Fibroblast of lung (primary cell): ENCODE results near the gene DUT. TPM values are rescaled to one million over a fixed set of nuclear protein-coding genes. Genes with fewer than 3 reads are reported as not detected.

Experiments used
- DNase-seq, 2 donors: peaks; one replicate each; pipeline versions ENCODE4 v3.0.0 to v3.0.0-alpha.2; 2010; ENCODE audit warnings: low read depth in 2 of 2
- H2AFZ ChIP-seq: 2 replicates; pipeline ENCODE4 v1.5.1; 2012; ENCODE audit warnings: low read length, control low read depth, inconsistent platforms
- H3K27ac ChIP-seq: 2 replicates; pipeline ENCODE4 v1.5.1; 2011; ENCODE audit warnings: low read length, control low read depth; ENCODE audit not compliant: insufficient read depth
- H3K27me3 ChIP-seq: 2 replicates; pipeline ENCODE4 v1.5.1; 2011; ENCODE audit warnings: mild to moderate bottlenecking, low read length; ENCODE audit not compliant: control insufficient read depth, insufficient read depth
- H3K36me3 ChIP-seq: 2 replicates; pipeline ENCODE4 v1.5.1; 2011; ENCODE audit warnings: low read length; ENCODE audit not compliant: control insufficient read depth, insufficient read depth
- H3K4me1 ChIP-seq: 2 replicates; pipeline ENCODE4 v1.5.1; 2011; ENCODE audit warnings: low read length; ENCODE audit not compliant: control insufficient read depth, insufficient read depth; ENCODE audit errors: extremely low read depth
- H3K4me2 ChIP-seq: 2 replicates; pipeline ENCODE4 v1.5.1; 2011; ENCODE audit warnings: low read length, control low read depth; ENCODE audit not compliant: insufficient read depth; ENCODE audit errors: extremely low read depth
- H3K4me3 ChIP-seq, 4 experiments: fragments of 200-600 bp in 1 of 4; sonication (generic) in 1 of 4; replicated peaks in 1 of 4; 2 replicates each; pipeline ENCODE4 v1.5.1; 2011 to 2016; ENCODE audit warnings: low read length in 4 of 4, low read depth in 3 of 4, mild to moderate bottlenecking in 3 of 4, control low read depth in 2 of 4, inconsistent platforms in 1 of 4, mixed read lengths in 1 of 4; ENCODE audit not compliant: insufficient read depth in 1 of 4; ENCODE audit errors: control extremely low read depth in 1 of 4
- H3K79me2 ChIP-seq: 2 replicates; pipeline ENCODE4 v1.5.1; 2012; ENCODE audit warnings: mild to moderate bottlenecking, low read length, inconsistent platforms; ENCODE audit not compliant: control insufficient read depth, insufficient read depth
- H3K9ac ChIP-seq: 2 replicates; pipeline ENCODE4 v1.5.1; 2011; ENCODE audit warnings: mild to moderate bottlenecking, low read length, control low read depth; ENCODE audit not compliant: insufficient read depth
- H3K9me3 ChIP-seq: 2 replicates; pipeline ENCODE4 v1.5.1; 2012; ENCODE audit warnings: low read depth, low read length; ENCODE audit not compliant: control insufficient read depth, insufficient read depth
- H4K20me1 ChIP-seq: 2 replicates; pipeline ENCODE4 v1.5.1; 2011; ENCODE audit warnings: low read length; ENCODE audit not compliant: control insufficient read depth, insufficient read depth; ENCODE audit errors: extremely low read depth
- CTCF ChIP-seq, 2 donors: IDR thresholded peaks in 1 of 2; conservative IDR thresholded peaks in 1 of 2; 1 replicate in 1 of 2; 2 replicates in 1 of 2; pipeline ENCODE4 v1.5.1; 2011 to 2012; ENCODE audit warnings: low read length in 2 of 2, control low read depth in 1 of 2, inconsistent platforms in 1 of 2, low read depth in 1 of 2, mild to moderate bottlenecking in 1 of 2
- EZH2 ChIP-seq: IDR thresholded peaks from 2 replicates; pipeline ENCODE4 v1.5.1; 2012; ENCODE audit warnings: low read length, control low read depth, mild to moderate bottlenecking; ENCODE audit errors: missing control alignments
- polyA plus RNA-seq, 2 donors: library from polyadenylated mRNA; depleted of rRNA in 1 of 2; stranded (reverse) in 1 of 2; unstranded in 1 of 2; fragments of >200 nt; gene quantifications; 2 replicates each; pipeline ENCODE4 v1.2.1, GENCODE V29; 2011 to 2012; ENCODE audit warnings: missing spikeins in 1 of 2
- total RNA-seq: library from RNA; depleted of rRNA; stranded (reverse); fragments of >200 nt; gene quantifications from 2 replicates; pipeline ENCODE4 v1.2.1, GENCODE V29; 2014

Gene DUT
- total and polyA plus RNA-seq, 2 donors (not counting 1 experiment from before 2014, with no cell fraction given): 47.6 to 52.9 TPM

GRCh38 chr15:48333540-48333939, 2.3 kb downstream of the DUT start:
- no peak overlapping the region for H3K27ac ChIP-seq
- H3K4me3 ChIP-seq: peak overlapping the region in 2 of 4 experiments; percentile 70 to 95
- no peak overlapping the region for H2AFZ ChIP-seq
- H3K27me3 ChIP-seq: no peaks in the 10 kb centered on the region
- no peak overlapping the region for H3K9ac ChIP-seq
- no peak for DNase-seq
- TF ChIP-seq EZH2: no peak
- no peak for TF ChIP-seq CTCF (conservative IDR thresholded peaks at IDR 0.05 in 1 of 2, IDR thresholded peaks at IDR 0.05 in 1 of 2; ENCODE audit: low read depth in 1 of 2, low read length in 2 of 2)
- peaks cover 7% of the 10 kb centered on the region for H3K4me1 ChIP-seq
- no peaks in the 10 kb centered on the region for H4K20me1 ChIP-seq
- peak overlapping the region; percentile 54 for H3K4me2 ChIP-seq
- H3K36me3 ChIP-seq: peaks cover 7% of the 10 kb centered on the region
- H3K79me2 ChIP-seq: peaks cover 14% of the 10 kb centered on the region
- H3K9me3 ChIP-seq: no peaks in the 10 kb centered on the region

GRCh38 chr15:48334260-48334659, 3.0 kb downstream of the DUT start:
- no peak for DNase-seq
- no peak overlapping the region for H3K27ac ChIP-seq
- no peaks in the 10 kb centered on the region for H3K27me3 ChIP-seq
- no peak overlapping the region for H3K9ac ChIP-seq
- no peaks in the 10 kb centered on the region for H3K9me3 ChIP-seq
- no peak overlapping the region for H3K4me3 ChIP-seq
- peaks cover 7% of the 10 kb centered on the region for H3K36me3 ChIP-seq
- H3K4me1 ChIP-seq: peaks cover 7% of the 10 kb centered on the region
- H3K79me2 ChIP-seq: peaks cover 14% of the 10 kb centered on the region
- no peak for TF ChIP-seq CTCF (conservative IDR thresholded peaks at IDR 0.05 in 1 of 2, IDR thresholded peaks at IDR 0.05 in 1 of 2; ENCODE audit: low read depth in 1 of 2, low read length in 2 of 2)
- TF ChIP-seq EZH2: no peak
- H4K20me1 ChIP-seq: no peaks in the 10 kb centered on the region
- no peak overlapping the region for H2AFZ ChIP-seq
- no peak overlapping the region for H3K4me2 ChIP-seq

- Histone ChIP-seq H3K4me2 (no peak overlapping the region), H3K36me3 (peaks cover 7% of the 10 kb centered on the region), H3K4me1 (peaks cover 7% of the 10 kb centered on the region), H3K27me3 (no peaks in the 10 kb centered on the region), H3K79me2 (peaks cover 7% of the 10 kb centered on the region), H3K9ac (no peak overlapping the region), H3K9me3 (no peaks in the 10 kb centered on the region), H3K4me3 (no peak overlapping the region), H3K27ac (no peak overlapping the region), H4K20me1 (no peaks in the 10 kb centered on the region), H2AFZ (no peak overlapping the region)
- TF ChIP-seq EZH2: no peak
- TF ChIP-seq CTCF (conservative IDR thresholded peaks at IDR 0.05 in 1 of 2, IDR thresholded peaks at IDR 0.05 in 1 of 2; ENCODE audit: low read depth in 1 of 2, low read length in 2 of 2): peak; percentile 13 to 38
- peak; percentile 2 to 12 for DNase-seq
These were observed 5.7 kb downstream of the DUT start for GRCh38 chr15:48336940-48337339.
